Erythroblast (primary cell): ENCODE data around the gene HSF4.
A peak's percentile ranks its signal among the peaks of the same experiment; 100 is the strongest.

Experiments used
- GATA1 ChIP-seq: IDR thresholded peaks from 2 replicates; pipeline ENCODE4 v1.6.1; 2011; ENCODE audit warnings: low read depth, mild to moderate bottlenecking, control low read depth, low read length, moderate library complexity
- POLR2A ChIP-seq: IDR thresholded peaks from 2 replicates; pipeline ENCODE4 v1.6.1; 2011; ENCODE audit warnings: mild to moderate bottlenecking, low read length

- TF ChIP-seq POLR2A (peak; percentile 80), GATA1 (no peak)
These were observed 19.3 kb downstream of the HSF4 start, which contains the start of gene MATCAP1 for GRCh38 chr16:67183627-67184452.
